ENCODE results near the gene IL27RA. TPM values are rescaled to one million over a fixed set of nuclear protein-coding genes. Genes with fewer than 3 reads are reported as not detected.

Gene IL27RA
- total and polyA plus RNA-seq, 12 donors: 1.2 to 5.2 (median 3.7) TPM

GRCh38 chr19:14059652-14060155, 28.1 kb downstream of the IL27RA start:
- TF ChIP-seq POLR2A (IDR thresholded peaks at IDR 0.05): no peak
- no peak for TF ChIP-seq CTCF (IDR thresholded peaks at IDR 0.05)
- intact Hi-C loops (cut with DNase I): loop anchor here (10.0 kb wide), 2 partner anchors 175 to 465 kb away; no protein-coding TSS in a partner anchor
- peaks cover 15% of the 10 kb centered on the region for H3K27me3 ChIP-seq

GRCh38 chr19:14061081-14061749, 29.7 kb downstream of the IL27RA start:
- Histone ChIP-seq H3K4me1 (replicated peaks in 1 of 2) (peaks cover 0 to 4% of the 10 kb centered on the region in 2 donors), H3K9me3 (replicated peaks in 1 of 3) (no peaks in the 10 kb centered on the region), H3K4me3 (no peak overlapping the region), H3K27me3 (peaks cover 15% of the 10 kb centered on the region), H3K36me3 (replicated peaks in 1 of 2) (no peaks in the 10 kb centered on the region), H3K27ac (no peak overlapping the region)
- intact Hi-C loops (cut with DNase I): no loop called here
- no peak for DNase-seq
- WGBS, 4 donors: 41 to 68% (median 54%) methylated on average over 7 to 9 of the region's 9 CpGs
- TF ChIP-seq CTCF (IDR thresholded peaks at IDR 0.05): no peak
- TF ChIP-seq POLR2A (IDR thresholded peaks at IDR 0.05): no peak

More at GRCh38 chr19:14059652-14060155, 28.1 kb downstream of the IL27RA start:
- Histone ChIP-seq H3K9me3 (replicated peaks in 1 of 3) (no peaks in the 10 kb centered on the region), H3K4me1 (replicated peaks in 1 of 2) (peaks cover 0 to 4% of the 10 kb centered on the region in 2 donors), H3K36me3 (replicated peaks in 1 of 2) (no peaks in the 10 kb centered on the region), H3K4me3 (no peak overlapping the region), H3K27ac (no peak overlapping the region)
- no peak for DNase-seq
- 44 to 58% (median 52%) methylated on average over 6 to 8 of the region's 8 CpGs for WGBS, 4 donors

- no peak within 1 kb of the TSS for H3K27ac ChIP-seq
These were observed 30.4 kb downstream of the IL27RA start, which contains the start of gene PALM3 for GRCh38 chr19:14061751-14062557. PALM3 (minus strand) TSS chr19:14062076; CDS start chr19:14061980, 96 bp downstream.

More at GRCh38 chr19:14061751-14062557, 30.4 kb downstream of the IL27RA start, which contains the start of gene PALM3:
- TF ChIP-seq CTCF (IDR thresholded peaks at IDR 0.05) (no peak), POLR2A (IDR thresholded peaks at IDR 0.05) (no peak)
- no peak for DNase-seq
- WGBS, 4 donors: 65 to 80% (median 71%) methylated on average over 11 to 19 of the region's 19 CpGs
- Histone ChIP-seq H3K9me3 (replicated peaks in 1 of 3) (no peaks in the 10 kb centered on the region), H3K4me3 (no peak within 1 kb of the TSS), H3K4me1 (replicated peaks in 1 of 2) (peaks cover 0 to 4% of the 10 kb centered on the region in 2 donors), H3K27me3 (peaks cover 15% of the 10 kb centered on the region), H3K36me3 (replicated peaks in 1 of 2) (no peaks in the 10 kb centered on the region)
- intact Hi-C loops (cut with DNase I): no loop called here

Measured in adrenal gland (tissue), 12 donors.